Middle frontal gyrus (tissue), 1 donor: Measurements from ENCODE around the gene SP1.
"Not testable (repeated sequence)": the region's sequence is repeated elsewhere in the genome, so short reads cannot be mapped to it uniquely, and the experiment has no call there.

Source experiments
- DNase-seq: peaks from one replicate; pipeline ENCODE4 v3.0.0-alpha.2; 2015; ENCODE audit warnings: low spot score; ENCODE audit errors: extremely low spot score

SP1 gene

GRCh38 chr12:53444593-53445325, 64.8 kb downstream of the SP1 start:
- DNase-seq, result not testable (repeated sequence)

GRCh38 chr12:53450936-53451335, 71.0 kb downstream of the SP1 start:
- no peak for DNase-seq

GRCh38 chr12:53451661-53452158, 71.7 kb downstream of the SP1 start, which contains the start of gene PCBP2:
PCBP2 (plus strand) TSS chr12:53452102; CDS start chr12:53454801, 2,699 bp downstream.
- peak; percentile 100 for DNase-seq

- DNase-seq, result peak; percentile 40
Observed at GRCh38 chr12:53452159-53453077, 72.4 kb downstream of the SP1 start.

GRCh38 chr12:53453953-53454640, 74.1 kb downstream of the SP1 start:
- no peak for DNase-seq

GRCh38 chr12:53454707-53455106, 74.7 kb downstream of the SP1 start:
- no peak for DNase-seq

GRCh38 chr12:53456654-53457366, 76.8 kb downstream of the SP1 start:
- DNase-seq, result no peak

- DNase-seq, result no peak
Observed at GRCh38 chr12:53459097-53459496, 79.1 kb downstream of the SP1 start.

GRCh38 chr12:53461059-53461458, 81.1 kb downstream of the SP1 start:
- DNase-seq, result no peak

- DNase-seq, result no peak
Observed at GRCh38 chr12:53461591-53461990, 81.6 kb downstream of the SP1 start.

GRCh38 chr12:53462935-53463334, 83.0 kb downstream of the SP1 start:
- DNase-seq, result no peak

GRCh38 chr12:53463802-53464560, 84.0 kb downstream of the SP1 start:
- DNase-seq, result no peak

- DNase-seq, result no peak
Observed at GRCh38 chr12:53464685-53465418, 84.9 kb downstream of the SP1 start.

- no peak for DNase-seq
Observed at GRCh38 chr12:53465679-53466078, 85.7 kb downstream of the SP1 start.
